Skeletal muscle satellite cell (primary cell): ENCODE data around the gene UST.

Experiments used
- H3K27me3 ChIP-seq: 2 replicates; pipeline ENCODE4 v1.7.0; 2013; ENCODE audit warnings: low read length; ENCODE audit not compliant: control insufficient read depth, insufficient read depth
- H3K36me3 ChIP-seq: 2 replicates; pipeline ENCODE4 v1.7.0; 2013; ENCODE audit warnings: mild to moderate bottlenecking, control low read depth, low read length; ENCODE audit not compliant: insufficient read depth
- H3K4me1 ChIP-seq: 2 replicates; pipeline ENCODE4 v1.7.0; 2013; ENCODE audit warnings: low read length; ENCODE audit not compliant: control insufficient read depth, insufficient read depth
- H3K4me2 ChIP-seq: 2 replicates; pipeline ENCODE4 v1.7.0; 2013; ENCODE audit warnings: mild to moderate bottlenecking, low read length
- H3K4me3 ChIP-seq: 2 replicates; pipeline ENCODE4 v1.7.0; 2013; ENCODE audit warnings: low read length
- H3K9ac ChIP-seq: 2 replicates; pipeline ENCODE4 v1.7.0; 2013; ENCODE audit warnings: mild to moderate bottlenecking, low read depth, low read length, moderate library complexity
- H3K9me3 ChIP-seq: replicated peaks from 2 replicates; pipeline ENCODE4 v1.7.0; 2013; ENCODE audit warnings: mild to moderate bottlenecking, control low read depth, low read length

Gene UST

DNA sequence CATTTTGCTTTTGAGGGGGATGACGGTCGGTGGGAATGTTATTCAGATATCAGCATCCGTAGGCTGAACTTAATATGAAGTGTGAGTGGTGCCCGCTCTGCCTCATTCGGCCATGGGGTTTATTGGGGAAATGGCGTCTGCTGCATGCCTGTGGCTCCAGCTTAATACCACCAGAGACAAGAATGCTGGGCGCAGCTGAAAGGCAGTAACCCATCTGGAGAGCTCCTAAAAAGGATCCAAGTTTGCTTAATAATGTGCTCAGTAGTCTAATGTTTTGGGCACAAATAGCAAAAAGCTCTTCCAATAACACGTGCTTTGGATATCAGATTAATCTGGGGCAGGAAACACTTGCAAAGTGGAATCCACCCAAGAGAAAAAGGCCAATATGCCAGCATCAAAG, 297.7 kb downstream of the UST start:
- H3K9ac ChIP-seq = peak overlapping the region; percentile 12
- no peaks in the 10 kb centered on the region for H3K36me3 ChIP-seq
- no peak overlapping the region for H3K4me3 ChIP-seq
- H3K4me2 ChIP-seq = peak overlapping the region; percentile 5
- peaks cover 45% of the 10 kb centered on the region for H3K4me1 ChIP-seq
- H3K9me3 ChIP-seq = no peaks in the 10 kb centered on the region
- no peaks in the 10 kb centered on the region for H3K27me3 ChIP-seq

DNA sequence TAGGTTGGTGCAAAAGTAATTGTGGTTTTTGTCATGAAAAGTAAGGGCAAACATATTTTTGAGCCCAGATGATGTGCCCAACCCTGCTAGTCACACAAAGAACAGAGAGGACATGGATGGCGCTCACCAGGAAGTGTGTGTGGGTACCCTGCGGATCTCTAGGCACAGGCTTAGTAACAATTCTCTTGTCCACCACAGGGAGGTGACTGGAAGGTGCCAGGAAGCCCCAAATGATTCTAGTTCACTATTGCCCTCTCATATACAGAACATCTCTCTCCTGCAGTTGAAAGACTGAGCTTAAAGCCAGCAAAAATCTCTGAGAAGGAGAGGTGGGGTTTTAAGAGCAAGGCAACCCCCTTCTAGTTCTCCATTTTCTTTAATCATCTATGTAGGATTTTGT, 298.6 kb downstream of the UST start:
- Histone ChIP-seq H3K9me3 (no peaks in the 10 kb centered on the region), H3K4me3 (no peak overlapping the region), H3K36me3 (no peaks in the 10 kb centered on the region), H3K27me3 (no peaks in the 10 kb centered on the region), H3K9ac (no peak overlapping the region), H3K4me2 (no peak overlapping the region), H3K4me1 (peaks cover 50% of the 10 kb centered on the region)

DNA sequence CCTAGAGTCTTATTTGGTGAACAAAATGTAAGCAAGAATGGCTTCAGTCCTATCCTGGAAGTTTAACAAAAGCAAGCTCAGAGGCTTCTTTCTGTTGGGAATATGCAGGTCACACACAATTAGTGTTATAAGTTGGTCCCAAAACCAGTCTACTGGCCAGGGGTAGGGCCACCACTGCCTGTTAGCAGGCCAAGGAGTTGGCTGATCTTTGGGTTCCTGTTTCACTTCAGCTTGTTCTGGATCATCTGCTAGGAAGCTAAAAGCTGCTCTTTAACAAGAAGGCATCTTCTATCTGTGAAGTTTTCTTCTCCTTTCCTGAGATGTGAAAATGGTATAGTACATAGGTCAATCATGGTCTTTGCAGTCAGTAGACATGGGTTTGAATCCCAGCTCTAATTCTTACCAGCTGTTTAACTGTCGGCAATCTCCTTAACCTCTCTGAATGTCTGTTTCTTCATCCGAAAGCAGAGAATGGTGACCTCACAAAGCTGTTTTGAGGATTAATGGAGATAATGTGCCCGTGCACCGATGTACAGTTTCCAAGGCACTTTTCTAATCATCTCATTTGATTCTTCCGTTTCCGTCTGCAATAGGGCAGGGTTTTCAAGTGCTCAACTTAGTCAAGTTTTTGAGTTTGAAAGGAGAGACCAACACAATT, 299.5 kb downstream of the UST start:
- Histone ChIP-seq H3K4me1 (peaks cover 50% of the 10 kb centered on the region), H3K9ac (no peak overlapping the region), H3K4me2 (no peak overlapping the region), H3K9me3 (no peaks in the 10 kb centered on the region), H3K36me3 (no peaks in the 10 kb centered on the region), H3K4me3 (no peak overlapping the region), H3K27me3 (no peaks in the 10 kb centered on the region)

DNA sequence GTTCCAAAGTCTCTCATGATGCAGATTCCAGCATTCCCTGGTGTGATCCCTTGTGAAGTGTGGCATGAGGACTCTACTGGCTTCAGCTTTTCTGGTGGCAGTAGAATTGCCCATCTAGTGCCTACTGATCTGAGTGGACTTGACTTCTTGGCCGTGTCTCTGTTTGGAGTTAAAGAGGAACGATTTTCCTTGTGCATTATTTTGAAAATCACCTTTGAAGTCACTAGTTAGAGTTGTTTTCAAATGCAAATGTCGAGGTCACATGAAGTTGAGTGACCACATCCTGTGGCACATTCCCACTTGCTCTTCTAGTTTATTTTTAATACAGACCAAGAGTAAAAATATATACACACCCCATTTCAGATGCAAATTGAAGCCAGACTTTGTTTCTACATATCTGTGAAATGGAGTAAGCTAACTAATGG, 300.0 kb downstream of the UST start:
- peaks cover 50% of the 10 kb centered on the region for H3K4me1 ChIP-seq
- H3K9ac ChIP-seq = no peak overlapping the region
- H3K27me3 ChIP-seq = no peaks in the 10 kb centered on the region
- no peak overlapping the region for H3K4me3 ChIP-seq
- no peaks in the 10 kb centered on the region for H3K9me3 ChIP-seq
- H3K36me3 ChIP-seq = no peaks in the 10 kb centered on the region
- H3K4me2 ChIP-seq = peak overlapping the region; percentile 15

DNA sequence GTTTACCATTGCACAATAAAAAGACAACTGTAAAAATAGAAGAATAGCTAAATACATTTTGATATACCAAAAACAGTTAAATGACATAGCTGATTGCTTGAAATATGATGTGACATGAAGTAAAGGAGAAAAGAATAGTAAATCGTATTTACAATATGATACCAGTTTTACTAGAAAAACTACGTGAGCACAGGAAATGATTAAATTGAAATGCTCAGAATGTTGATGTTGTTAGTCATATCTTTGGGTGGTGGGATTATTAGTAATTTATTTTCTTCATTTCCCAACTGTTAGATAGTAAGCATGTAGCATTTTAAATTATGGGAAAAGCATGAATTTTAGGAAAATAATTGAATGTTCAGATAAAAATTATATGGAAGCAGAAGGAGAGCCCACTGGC, 302.4 kb downstream of the UST start:
- no peaks in the 10 kb centered on the region for H3K36me3 ChIP-seq
- H3K9me3 ChIP-seq = no peaks in the 10 kb centered on the region
- peak overlapping the region; percentile 15 for H3K9ac ChIP-seq
- H3K4me2 ChIP-seq = peak overlapping the region; percentile 32
- H3K27me3 ChIP-seq = no peaks in the 10 kb centered on the region
- peaks cover 48% of the 10 kb centered on the region for H3K4me1 ChIP-seq
- H3K4me3 ChIP-seq = no peak overlapping the region

DNA sequence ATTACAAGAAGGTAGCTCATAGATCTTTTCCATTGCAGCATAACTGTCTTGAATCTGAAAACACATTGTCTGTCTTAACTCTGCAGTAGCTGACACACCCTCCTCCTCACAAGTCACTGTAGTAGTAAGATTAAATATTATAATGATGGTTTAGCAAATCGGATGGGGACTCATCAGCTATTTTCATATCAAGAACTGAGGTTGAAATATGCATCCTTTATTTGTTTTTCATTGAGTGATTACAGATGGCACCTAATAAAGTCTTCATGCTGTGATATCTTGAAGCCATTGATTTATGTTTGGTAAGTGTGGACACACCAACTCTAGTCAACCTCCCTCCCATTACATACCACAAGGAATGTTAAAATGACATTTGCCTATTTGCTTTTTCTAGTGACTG, 303.3 kb downstream of the UST start:
- Histone ChIP-seq H3K9me3 (no peaks in the 10 kb centered on the region), H3K9ac (no peak overlapping the region)

DNA sequence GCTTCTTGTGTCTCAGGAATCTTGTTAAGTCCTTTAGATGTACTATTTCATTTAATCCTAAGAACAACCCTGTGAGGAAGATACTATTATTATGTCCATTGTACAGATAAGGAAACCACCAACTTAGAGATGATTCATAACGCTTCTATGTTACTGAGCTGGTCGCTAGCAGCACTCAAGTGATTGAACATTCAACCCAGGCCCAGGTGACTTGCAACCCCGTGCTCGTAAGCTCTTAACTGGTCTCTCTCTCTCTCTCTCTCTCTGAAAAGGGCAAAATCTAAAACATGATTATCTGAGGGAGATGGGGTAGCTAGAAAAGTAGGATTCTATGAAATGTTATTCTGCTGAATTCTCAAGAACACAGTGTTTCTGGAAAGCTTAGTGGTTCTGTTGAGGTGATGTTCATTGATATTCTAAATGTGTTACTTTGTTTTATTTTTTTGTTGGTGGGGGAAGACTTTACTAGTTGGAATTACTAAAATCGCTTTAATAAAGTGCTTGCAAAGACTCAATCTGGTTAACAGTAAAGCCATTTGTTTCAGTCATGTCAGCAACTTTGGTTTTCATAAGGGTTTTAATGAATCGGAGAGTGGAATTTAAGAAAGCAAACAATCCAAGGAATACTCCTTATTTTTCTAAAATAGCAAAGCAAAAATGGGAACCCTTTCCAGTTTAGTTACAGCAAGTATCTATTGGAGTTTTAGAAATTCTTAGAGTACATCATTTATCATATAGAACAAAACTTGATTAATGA, 305.7 kb downstream of the UST start:
- Histone ChIP-seq H3K9me3 (no peaks in the 10 kb centered on the region), H3K27me3 (no peaks in the 10 kb centered on the region), H3K4me3 (no peak overlapping the region), H3K36me3 (no peaks in the 10 kb centered on the region), H3K4me1 (peaks cover 22% of the 10 kb centered on the region), H3K4me2 (no peak overlapping the region), H3K9ac (no peak overlapping the region)

More for the DNA sequence above, 303.3 kb downstream of the UST start:
- no peak overlapping the region for H3K4me3 ChIP-seq
- H3K27me3 ChIP-seq = no peaks in the 10 kb centered on the region
- peaks cover 39% of the 10 kb centered on the region for H3K4me1 ChIP-seq
- no peaks in the 10 kb centered on the region for H3K36me3 ChIP-seq
- H3K4me2 ChIP-seq = no peak overlapping the region

DNA sequence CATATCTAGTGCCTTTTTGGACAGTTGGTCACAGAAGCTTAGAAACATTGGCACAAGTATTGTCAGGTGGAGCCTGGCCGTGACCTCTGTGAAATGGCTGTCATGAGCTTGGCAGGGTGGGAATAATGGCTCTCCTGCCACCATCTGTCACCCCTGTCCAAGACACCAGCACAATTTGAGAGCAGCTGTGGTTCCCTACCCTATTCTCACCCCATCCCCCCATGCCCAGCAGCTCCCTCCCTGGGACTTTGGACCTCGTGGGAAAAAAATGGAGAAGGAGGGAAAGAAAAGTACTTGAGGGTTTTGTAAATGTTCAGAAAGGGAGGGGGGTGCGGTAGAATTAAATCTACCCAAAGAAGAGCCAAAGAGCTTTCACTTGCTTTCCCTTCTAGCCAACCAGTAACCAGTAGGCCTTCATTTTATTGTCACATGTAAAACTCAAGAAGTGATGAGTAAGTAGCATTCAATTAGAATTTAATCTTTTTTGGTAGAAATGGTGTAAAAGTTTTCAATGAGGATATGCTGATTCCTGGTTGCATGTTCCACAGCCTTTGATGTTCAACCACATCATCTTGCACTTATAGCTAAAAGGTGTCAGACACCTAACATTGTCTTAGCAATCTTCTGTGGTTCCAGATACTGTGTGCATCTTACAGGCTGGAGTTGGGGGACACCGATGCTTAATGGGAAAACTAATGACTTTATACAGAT, 307.2 kb downstream of the UST start:
- Histone ChIP-seq H3K27me3 (no peaks in the 10 kb centered on the region), H3K4me1 (peaks cover 15% of the 10 kb centered on the region), H3K9ac (no peak overlapping the region), H3K36me3 (no peaks in the 10 kb centered on the region), H3K4me3 (no peak overlapping the region), H3K4me2 (no peak overlapping the region), H3K9me3 (no peaks in the 10 kb centered on the region)

DNA sequence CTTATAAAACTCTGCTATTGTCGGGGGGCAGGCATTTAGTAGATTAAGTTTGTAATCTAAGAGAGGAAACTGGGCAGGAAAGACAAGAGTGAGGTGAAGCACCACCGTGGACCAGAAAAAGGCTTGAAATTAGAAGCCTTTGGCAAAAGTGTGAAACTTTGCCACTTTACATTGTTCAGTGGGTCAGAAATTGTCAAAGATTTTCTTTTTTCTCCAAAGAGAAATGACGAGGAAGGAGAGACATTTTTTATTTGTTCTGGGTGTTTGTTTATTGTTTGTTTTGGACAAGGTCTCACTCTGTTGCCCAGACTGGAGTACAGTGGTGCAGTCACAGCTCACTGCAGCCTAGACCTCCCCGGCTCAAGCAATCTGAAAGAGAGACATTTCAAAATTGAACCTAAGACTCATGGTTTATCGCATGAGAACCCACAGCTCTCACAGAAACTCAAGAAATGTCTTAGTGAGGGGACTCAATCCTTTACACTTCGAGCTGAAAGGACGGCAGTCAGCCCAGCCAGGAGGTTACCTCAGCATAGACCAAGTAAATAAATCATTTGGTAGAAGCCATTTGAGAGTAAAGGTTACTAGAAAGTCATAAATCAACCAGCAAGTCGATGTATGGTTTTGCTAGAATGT, 307.8 kb downstream of the UST start:
- Histone ChIP-seq H3K9ac (no peak overlapping the region), H3K4me3 (no peak overlapping the region), H3K36me3 (no peaks in the 10 kb centered on the region), H3K9me3 (no peaks in the 10 kb centered on the region), H3K27me3 (no peaks in the 10 kb centered on the region), H3K4me2 (no peak overlapping the region), H3K4me1 (peaks cover 14% of the 10 kb centered on the region)

DNA sequence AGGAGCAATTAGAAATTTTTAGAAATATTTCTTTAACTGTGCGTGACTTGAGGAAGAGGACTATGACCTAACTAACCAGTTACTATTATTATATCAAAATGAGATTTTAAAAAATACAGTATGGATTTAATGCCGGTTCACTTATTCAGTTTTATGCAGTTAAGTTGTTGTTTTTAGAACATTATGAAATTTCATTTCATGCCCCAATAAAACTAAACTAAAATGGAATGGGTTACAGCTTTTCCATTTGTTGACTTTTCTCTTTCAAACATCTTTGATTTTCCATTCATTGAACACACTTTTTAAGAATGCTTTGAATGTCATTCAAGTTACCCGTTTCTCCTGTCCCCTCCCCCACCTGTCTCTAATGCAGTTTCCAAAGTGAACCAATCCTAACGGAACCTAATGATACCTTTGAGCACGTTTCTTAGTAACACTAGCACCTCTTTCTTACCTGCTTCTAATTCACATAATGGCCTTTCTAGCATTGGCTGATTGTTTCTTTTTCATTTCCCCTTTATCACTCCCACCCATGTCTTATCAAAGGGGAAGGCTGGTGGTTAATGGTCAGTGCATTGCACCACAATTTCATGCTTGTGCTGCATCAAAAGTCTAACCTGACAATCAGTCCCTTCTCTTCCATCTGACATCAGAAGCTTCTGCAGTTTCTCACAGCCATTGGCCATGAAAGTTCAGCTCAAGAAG, 308.5 kb downstream of the UST start:
- H3K27me3 ChIP-seq = no peaks in the 10 kb centered on the region
- peaks cover 15% of the 10 kb centered on the region for H3K4me1 ChIP-seq
- H3K9ac ChIP-seq = no peak overlapping the region
- H3K4me3 ChIP-seq = no peak overlapping the region
- H3K4me2 ChIP-seq = no peak overlapping the region
- no peaks in the 10 kb centered on the region for H3K9me3 ChIP-seq
- no peaks in the 10 kb centered on the region for H3K36me3 ChIP-seq
